ENCODE data around the gene RHBDL1.
A peak's percentile ranks its signal among the peaks of the same experiment; 100 is the strongest.
"Not testable (repeated sequence)": the region's sequence is repeated elsewhere in the genome, so short reads cannot be mapped to it uniquely, and the experiment has no call there.

RHBDL1 gene

DNA sequence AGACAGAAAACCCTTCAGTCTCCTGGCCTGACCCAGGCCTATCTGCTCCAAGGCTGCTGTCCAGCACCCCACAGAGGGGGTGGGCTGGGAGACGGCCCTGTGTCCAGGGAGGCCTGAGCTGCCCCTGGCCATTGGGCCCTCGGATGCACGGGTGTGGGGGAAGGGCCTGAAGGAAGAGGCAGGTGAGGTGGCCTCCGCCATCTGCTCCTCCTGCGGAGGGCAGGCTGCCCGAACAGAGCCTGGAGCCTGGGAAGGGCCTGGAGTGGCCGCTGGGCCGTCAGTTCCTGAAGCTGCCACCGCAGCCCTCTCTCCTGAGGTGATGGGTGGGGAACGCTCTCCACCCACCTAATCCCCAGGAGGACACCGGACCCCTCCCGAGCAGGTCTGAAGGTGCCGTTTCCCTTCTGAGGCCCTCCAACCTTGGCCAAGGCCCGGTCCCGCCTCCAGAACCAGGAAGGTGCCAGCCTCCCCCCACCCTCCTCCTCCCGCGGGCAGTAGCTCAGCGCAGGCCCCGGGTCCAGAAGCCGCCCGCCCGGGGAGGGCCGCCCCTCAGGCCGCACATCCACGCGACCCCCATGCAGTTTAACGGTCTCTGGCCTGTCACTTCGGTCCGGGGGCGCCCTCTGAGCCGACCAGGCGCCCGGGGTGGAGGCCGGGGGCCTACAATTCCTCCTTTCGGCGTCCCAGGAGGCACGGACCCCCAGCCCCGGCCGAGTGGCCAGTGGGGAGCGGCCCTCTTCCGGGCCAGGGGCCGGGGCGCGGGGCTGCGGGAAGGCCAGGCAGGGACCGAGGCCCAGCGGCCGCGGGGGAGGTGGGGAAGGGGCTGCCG lies 29.3 kb downstream of the RHBDL1 start:
- peak overlapping the region; percentile 30 for H3K9ac ChIP-seq (ENCODE audit: low read depth, low read length)
- no peaks in the 10 kb centered on the region for H3K36me3 ChIP-seq (ENCODE audit: insufficient read depth, low read length)
- H3K4me1 ChIP-seq (ENCODE audit: insufficient read depth, low read length): peaks cover under 1% of the 10 kb centered on the region; the same call in 1 of the 2 replicates
- no peaks in the 10 kb centered on the region for H3K9me3 ChIP-seq (ENCODE audit: control insufficient read depth, insufficient read depth, low read length)

DNA sequence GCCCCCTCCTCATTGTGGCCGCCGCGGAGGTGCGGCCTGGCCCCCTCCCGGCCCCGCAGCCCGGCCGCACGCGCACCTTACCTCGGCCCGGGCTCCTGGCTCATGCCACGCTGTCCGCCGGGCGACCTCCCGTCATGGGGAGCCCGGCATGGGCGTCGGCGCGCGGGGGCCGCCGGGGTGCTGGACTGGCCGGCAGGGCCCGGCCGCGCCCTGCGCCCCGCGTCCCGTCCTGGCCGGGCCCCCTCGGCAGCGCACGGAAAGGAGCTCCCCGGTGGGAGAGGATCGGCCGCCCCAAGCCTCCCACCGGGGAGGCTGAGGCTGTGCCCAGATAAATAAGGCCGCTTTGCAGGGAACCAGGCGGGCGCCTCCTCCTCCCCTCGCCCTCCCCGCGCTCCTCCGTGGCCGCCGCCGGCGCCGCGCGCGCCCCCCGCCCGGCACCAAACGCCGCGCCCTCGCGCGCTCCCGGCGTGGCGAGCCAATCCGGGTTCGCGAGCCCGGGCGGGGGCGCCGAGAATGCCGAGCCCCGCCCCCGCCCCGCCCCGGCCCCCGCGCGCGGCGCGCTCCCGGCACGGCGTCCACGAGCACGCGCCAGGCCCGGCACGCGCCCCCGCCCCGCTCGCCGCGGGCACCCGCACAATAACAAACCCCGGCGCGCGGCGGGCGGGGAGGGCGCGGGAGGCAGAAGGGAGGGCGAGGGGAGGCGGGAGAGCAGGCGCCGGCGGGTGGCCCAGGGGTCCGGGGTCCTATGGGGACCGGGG lies 30.1 kb downstream of the RHBDL1 start, which contains the start of gene FBXL16:
TSS of gene FBXL16 (minus strand) at position 371 of the 758 bp plus-strand sequence. CDS start 8,396 bp downstream, outside the sequence.
- H3K4me1 ChIP-seq (ENCODE audit: insufficient read depth, low read length): peaks cover 4% of the 10 kb centered on the region; the same call in 1 of the 2 replicates
- no peaks in the 10 kb centered on the region for H3K36me3 ChIP-seq (ENCODE audit: insufficient read depth, low read length)
- no peaks in the 10 kb centered on the region for H3K9me3 ChIP-seq (ENCODE audit: control insufficient read depth, insufficient read depth, low read length)
- peak within 1 kb of the TSS; percentile 71 for H3K9ac ChIP-seq (ENCODE audit: low read depth, low read length)

DNA sequence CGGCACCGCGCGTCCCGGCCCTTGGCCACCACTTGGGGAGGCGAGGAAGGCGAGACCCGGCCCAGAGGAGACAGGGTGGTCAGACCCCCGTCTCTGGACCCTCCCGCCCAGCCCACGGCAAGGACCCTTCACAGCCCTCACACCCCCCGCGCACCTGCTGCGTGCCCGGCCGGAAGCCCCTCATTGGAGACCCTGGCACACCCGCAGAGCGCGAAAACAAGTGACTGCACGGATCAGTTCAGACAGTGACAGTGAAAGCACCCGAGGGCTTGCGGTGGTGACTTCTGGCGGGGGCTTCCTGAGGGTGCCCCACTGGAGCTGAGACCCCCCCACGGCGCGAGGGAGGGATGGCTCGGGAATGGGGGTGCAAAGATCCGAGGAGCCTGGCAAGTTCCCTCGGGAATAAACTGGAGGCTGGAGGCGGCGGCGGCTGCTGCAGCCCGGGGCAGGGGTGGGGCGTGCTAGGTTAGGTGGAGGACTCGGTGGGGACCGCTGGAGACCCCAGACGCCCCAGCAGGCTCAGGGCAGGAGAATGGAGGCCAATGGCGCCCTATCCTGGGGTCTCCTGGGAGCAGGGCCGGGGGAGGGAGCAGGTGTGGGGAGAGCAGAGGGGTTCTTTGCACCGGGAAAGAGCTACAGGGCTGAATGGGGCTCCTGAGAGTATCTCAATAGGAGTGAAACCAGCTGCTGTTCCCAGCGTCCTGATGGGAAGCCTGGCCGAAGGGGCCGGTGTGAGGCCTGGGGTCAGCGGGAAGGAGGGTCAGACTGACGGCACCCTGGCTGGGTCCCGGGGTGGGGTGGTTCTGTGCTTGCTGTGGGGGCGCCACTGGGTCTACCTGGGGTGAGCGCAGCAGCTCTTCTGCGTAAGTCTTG lies 31.0 kb downstream of the RHBDL1 start:
- Histone ChIP-seq H3K36me3 (ENCODE audit: insufficient read depth, low read length) (no peaks in the 10 kb centered on the region), H3K9me3 (ENCODE audit: control insufficient read depth, insufficient read depth, low read length) (no peaks in the 10 kb centered on the region), H3K9ac (ENCODE audit: low read depth, low read length) (peak overlapping the region; percentile 49; the same call in 1 of the 2 replicates), H3K4me1 (ENCODE audit: insufficient read depth, low read length) (peaks cover 4% of the 10 kb centered on the region; the same call in 1 of the 2 replicates)

DNA sequence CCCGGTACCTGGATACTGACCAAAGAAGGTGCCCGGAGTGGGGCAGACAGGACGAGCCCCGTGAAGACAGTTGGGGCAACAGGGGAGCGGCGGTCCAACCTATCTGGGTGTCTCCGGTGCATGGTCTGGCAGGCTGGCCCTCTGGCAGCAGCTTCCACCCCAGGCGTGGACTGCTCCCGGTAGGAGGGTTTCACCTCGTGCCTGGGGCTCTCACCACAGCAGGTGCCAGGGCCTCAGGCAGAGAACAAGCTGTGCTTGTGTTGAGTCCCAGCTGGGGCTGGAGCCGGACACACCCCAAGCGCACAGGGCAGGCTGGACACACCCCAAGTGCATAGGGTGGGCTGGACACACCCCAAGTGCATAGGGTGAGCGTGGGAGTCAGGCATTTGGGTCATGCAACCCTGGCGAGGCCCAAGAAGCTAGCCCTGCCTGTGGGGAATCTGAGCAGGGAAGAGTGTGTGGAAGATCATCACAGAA lies 31.6 kb downstream of the RHBDL1 start:
- H3K36me3 ChIP-seq (ENCODE audit: insufficient read depth, low read length): no peaks in the 10 kb centered on the region
- peaks cover 4% of the 10 kb centered on the region; the same call in 1 of the 2 replicates for H3K4me1 ChIP-seq (ENCODE audit: insufficient read depth, low read length)
- no peaks in the 10 kb centered on the region for H3K9me3 ChIP-seq (ENCODE audit: control insufficient read depth, insufficient read depth, low read length)
- no peak overlapping the region for H3K9ac ChIP-seq (ENCODE audit: low read depth, low read length)

DNA sequence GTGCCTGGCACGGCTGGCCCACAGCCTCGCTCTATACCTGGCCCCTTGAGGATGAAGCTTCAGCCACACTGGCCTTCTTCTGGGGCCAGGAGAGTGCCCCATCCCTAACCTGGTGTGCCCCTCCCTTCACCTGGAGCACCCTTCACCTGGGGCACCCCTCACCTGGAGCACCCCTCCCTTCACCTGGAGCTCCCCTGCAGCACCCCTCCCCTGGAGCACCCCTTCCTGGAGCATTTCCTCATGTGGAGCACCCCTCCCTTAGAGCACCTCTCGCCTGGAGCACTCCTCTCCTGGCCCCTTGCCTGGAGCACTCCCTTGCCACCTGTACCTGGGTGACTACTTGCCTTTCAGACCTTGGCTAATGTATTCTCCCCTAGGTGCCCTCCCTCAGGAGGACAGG lies 32.5 kb downstream of the RHBDL1 start:
- H3K36me3 ChIP-seq (ENCODE audit: insufficient read depth, low read length): no peaks in the 10 kb centered on the region
- H3K4me1 ChIP-seq (ENCODE audit: insufficient read depth, low read length): peaks cover 4% of the 10 kb centered on the region; the same call in 1 of the 2 replicates
- no peak overlapping the region for H3K9ac ChIP-seq (ENCODE audit: low read depth, low read length)
- H3K9me3 ChIP-seq (ENCODE audit: control insufficient read depth, insufficient read depth, low read length): no peaks in the 10 kb centered on the region

DNA sequence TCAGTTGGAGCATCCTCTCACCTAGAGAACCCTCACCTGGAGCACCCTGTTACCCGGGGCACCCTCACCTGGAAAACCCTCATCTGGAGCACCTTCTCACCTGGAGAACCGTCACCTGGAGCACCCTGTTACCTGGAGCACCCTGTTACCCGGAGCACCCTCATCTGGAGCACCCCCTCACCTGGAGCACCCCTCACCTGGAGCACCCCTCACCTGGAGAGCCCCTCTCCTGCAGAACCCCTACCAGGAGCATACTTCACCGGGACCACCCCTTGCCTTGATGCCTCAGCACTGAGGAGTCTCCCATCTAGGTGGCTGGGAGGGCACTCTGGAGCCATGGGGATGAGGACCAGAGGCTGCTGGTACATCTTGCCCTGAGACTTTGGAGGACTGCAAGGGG lies 33.5 kb downstream of the RHBDL1 start:
- no peak overlapping the region for H3K9ac ChIP-seq (ENCODE audit: low read depth, low read length)
- no peaks in the 10 kb centered on the region for H3K9me3 ChIP-seq (ENCODE audit: control insufficient read depth, insufficient read depth, low read length)
- H3K36me3 ChIP-seq (ENCODE audit: insufficient read depth, low read length): no peaks in the 10 kb centered on the region
- H3K4me1 ChIP-seq (ENCODE audit: insufficient read depth, low read length): peaks cover 4% of the 10 kb centered on the region; the same call in 1 of the 2 replicates

DNA sequence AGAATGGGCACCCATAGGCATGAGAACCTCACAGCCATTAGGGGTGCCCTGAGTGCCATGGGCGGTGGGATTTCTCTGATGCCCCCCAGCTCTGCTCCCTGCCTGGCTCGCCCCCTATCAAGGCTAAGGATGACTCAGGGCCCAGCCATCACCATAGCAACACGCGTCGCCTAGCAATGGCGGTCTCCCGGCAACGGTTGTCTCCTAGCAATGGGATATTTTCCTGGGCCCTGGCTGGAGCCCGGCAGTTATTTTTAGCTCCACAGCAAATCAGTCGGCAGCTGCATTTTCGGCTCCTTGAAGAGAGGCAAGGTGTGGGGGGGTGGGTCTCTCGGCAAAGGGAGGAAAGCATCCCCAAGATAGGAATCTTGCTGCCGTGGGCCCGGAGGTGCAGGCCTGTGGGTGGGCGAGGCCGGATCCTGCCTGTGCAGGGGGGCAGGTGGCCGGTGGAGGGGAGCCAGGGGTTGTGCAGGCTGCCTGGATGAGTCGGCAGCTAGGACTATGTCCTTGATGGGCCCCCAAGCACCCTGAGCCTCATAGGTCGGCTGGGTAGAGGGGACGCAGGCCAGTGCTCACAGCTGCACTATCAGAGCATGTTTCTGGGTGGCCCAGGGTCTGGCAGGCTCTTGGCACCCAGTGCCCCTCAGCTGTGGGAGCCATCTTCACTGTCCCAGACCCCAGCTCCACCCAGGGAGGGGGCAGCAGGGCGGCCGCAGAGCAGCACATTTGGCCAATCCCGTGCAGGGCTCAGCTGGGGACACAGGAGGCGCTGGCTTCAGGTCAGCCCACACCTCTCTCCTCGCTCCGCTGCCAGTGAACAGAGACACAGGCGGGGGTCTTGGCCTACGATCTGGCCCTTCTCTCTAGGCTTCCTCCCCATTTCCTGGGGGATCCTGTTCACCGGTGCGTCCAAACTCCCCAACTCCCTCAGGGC lies 34.4 kb downstream of the RHBDL1 start:
- H3K9ac ChIP-seq (ENCODE audit: low read depth, low read length): no peak overlapping the region
- peaks cover 4% of the 10 kb centered on the region; the same call in 1 of the 2 replicates for H3K4me1 ChIP-seq (ENCODE audit: insufficient read depth, low read length)
- H3K9me3 ChIP-seq (ENCODE audit: control insufficient read depth, insufficient read depth, low read length): no peaks in the 10 kb centered on the region
- H3K36me3 ChIP-seq (ENCODE audit: insufficient read depth, low read length): no peaks in the 10 kb centered on the region

DNA sequence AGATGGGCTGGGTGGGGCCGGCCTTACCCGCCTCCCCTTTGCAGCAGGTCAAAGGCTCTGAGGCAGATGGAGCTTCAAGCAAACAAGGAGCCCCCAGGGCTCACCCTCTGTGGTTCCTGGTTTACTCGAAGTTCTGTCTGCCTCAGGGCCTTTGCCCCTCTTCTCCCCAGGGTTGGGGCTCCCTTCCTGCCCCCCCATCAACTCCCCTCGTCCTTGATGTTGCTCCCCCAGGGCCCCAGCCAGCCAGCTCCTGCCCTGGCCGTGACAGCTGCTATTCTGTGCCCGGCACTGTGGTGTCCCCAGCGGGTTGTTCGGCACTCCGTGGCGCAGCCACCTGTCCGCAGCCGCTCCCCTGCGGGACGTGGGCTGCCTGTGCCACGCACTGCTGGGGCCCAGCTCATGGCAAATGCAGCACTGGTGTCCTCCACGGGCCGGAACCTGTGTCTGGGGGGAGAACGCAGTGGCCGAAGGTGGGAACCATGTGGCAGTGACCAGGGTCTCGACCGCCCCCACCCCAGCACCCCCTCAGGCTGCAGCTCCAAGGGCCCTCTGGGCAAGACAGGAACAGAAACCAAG lies 35.1 kb downstream of the RHBDL1 start:
- no peak overlapping the region for H3K9ac ChIP-seq (ENCODE audit: low read depth, low read length)
- peaks cover 4% of the 10 kb centered on the region; the same call in 1 of the 2 replicates for H3K4me1 ChIP-seq (ENCODE audit: insufficient read depth, low read length)
- H3K36me3 ChIP-seq (ENCODE audit: insufficient read depth, low read length): no peaks in the 10 kb centered on the region
- H3K9me3 ChIP-seq (ENCODE audit: control insufficient read depth, insufficient read depth, low read length): no peaks in the 10 kb centered on the region

DNA sequence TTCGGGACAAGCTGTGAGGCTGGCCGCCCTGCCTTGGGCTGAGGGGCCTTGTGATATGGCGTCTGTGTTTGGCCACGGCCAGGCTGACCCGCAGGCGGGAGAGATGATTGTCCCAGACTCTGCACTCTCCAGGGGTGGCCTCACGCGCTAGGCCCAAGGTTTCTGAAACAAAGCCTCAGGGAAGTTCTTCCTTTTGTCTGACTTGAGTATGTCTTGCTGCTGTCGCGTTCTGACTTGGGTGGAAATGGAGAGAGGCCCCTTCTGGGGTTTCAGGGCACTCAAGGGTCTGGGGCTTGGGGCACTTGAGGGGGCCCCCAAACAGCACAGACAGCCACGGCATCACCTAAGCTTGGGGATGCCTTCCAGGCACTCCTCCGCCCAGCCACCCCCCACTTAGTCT lies 35.6 kb downstream of the RHBDL1 start:
- H3K9ac ChIP-seq (ENCODE audit: low read depth, low read length): no peak overlapping the region
- H3K36me3 ChIP-seq (ENCODE audit: insufficient read depth, low read length): no peaks in the 10 kb centered on the region
- peaks cover 4% of the 10 kb centered on the region; the same call in 1 of the 2 replicates for H3K4me1 ChIP-seq (ENCODE audit: insufficient read depth, low read length)
- H3K9me3 ChIP-seq (ENCODE audit: control insufficient read depth, insufficient read depth, low read length): no peaks in the 10 kb centered on the region

DNA sequence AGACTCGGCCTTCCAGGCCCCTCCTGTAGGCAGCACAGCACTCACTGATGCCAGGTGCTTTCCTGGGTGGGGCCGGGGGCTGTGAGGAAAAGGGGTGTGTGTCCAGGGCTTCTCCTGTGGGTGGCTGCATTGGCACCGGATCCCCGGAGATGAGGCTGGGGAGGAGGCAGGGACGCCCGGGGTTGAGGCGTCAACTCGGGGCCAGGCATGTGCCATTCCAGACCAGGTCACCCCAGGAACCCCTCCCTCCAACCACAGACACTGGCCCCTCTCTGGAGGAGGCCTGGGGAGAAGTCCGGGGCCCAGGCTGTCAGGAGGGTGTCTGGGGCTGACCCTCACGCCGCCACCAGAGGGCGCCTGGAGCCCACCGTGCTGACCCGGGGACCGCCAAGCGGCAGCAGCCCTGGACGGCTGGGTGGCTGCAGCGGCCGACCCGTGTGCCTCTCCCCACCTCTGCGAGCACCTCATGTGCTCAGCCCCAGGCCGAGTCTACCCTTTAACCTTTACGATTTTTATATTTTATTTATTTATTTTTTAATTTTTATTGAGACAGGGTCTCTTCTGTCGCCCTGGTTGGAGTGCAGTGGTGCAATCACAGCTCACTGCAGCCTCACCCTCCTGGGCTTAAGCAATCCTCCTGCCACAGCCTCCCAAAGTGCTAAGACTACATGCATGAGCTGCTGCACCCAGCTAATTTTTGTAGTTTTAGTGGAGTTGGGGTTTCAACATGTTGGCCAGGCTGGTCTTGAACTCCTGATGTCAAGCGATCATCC lies 36.3 kb downstream of the RHBDL1 start:
- Histone ChIP-seq H3K9ac (ENCODE audit: low read depth, low read length) (no peak overlapping the region), H3K4me1 (ENCODE audit: insufficient read depth, low read length) (peaks cover 4% of the 10 kb centered on the region; the same call in 1 of the 2 replicates), H3K9me3 (ENCODE audit: control insufficient read depth, insufficient read depth, low read length) (no peaks in the 10 kb centered on the region), H3K36me3 (ENCODE audit: insufficient read depth, low read length) (no peaks in the 10 kb centered on the region)

DNA sequence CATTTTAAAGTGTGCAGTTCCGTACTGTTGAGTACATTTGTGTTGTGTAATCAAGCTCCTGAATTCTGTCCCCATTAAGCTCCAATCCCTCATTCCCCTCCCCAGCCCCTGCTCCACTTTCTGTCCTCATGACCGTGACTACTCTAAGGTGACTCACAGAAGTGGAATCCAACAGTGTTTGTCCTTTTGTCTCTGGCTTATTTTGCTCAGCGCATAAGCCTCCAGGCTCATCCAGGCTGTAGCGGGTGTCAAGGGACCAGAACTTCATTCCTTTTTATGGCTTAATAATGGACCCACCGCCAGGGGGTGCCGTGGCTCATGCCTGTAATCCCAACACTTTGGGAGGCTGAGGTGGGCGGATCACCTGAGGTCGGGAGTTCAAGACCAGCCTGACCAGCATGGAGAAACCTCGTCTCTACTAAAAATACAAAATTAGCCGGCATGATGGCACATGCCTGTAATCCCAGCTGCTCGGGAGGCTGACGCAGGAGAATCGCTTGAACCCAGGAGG lies 37.3 kb downstream of the RHBDL1 start:
- not testable (repeated sequence) for H3K9ac ChIP-seq (ENCODE audit: low read depth, low read length); H3K4me1 ChIP-seq (ENCODE audit: insufficient read depth, low read length); H3K36me3 ChIP-seq (ENCODE audit: insufficient read depth, low read length); H3K9me3 ChIP-seq (ENCODE audit: control insufficient read depth, insufficient read depth, low read length)

DNA sequence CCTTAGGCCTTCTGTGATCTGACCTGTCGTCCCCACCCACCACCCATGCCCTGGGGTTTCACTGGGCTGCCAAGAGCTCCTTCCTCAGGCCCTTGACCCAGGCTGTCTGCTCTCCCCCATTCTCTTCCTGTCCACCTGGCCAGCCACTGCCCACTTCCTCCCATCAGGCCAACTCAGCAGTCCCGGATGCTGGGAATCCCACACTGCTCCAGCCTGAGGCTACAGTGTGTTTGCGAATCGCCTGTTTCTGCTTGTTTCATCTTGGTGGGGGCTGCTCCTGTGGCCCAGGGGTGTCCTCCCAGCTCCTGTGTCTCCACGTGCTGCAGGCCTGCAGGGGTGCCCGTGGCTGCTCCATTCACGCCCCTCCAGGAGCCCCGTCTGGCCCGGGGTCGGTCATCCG lies 38.6 kb downstream of the RHBDL1 start:
- H3K9me3 ChIP-seq (ENCODE audit: control insufficient read depth, insufficient read depth, low read length): no peaks in the 10 kb centered on the region
- no peak overlapping the region; the same call in 1 of the 2 replicates for H3K9ac ChIP-seq (ENCODE audit: low read depth, low read length)
- H3K4me1 ChIP-seq (ENCODE audit: insufficient read depth, low read length): peaks cover 4% of the 10 kb centered on the region; the same call in 1 of the 2 replicates
- H3K36me3 ChIP-seq (ENCODE audit: insufficient read depth, low read length): no peaks in the 10 kb centered on the region
